Activated T-helper 17 cell treated with anti-CD3 and anti-CD28 coated beads, Interleukin-2, amount 50 U/mL, for 72 hours (primary cell): Measurements from ENCODE around the gene SLC16A8. TPM values are rescaled to one million over a fixed set of nuclear protein-coding genes. Genes with fewer than 3 reads are reported as not detected.

Experiments
- ATAC-seq: fragments of 150-1000 bp; cut with Tn5 transposase; replicated peaks from 2 replicates; pipeline ENCODE4 v1.10.0; 2021; ENCODE audit warnings: mild to moderate bottlenecking, moderate library complexity
- H3K27ac Mint-ChIP-seq: one replicate; pipeline ENCODE4 v1.8.0; 2022; ENCODE audit warnings: mixed read lengths
- H3K27me3 Mint-ChIP-seq: one replicate; pipeline ENCODE4 v1.8.0; 2022; ENCODE audit warnings: mixed read lengths
- H3K36me3 Mint-ChIP-seq: one replicate; pipeline ENCODE4 v1.8.0; 2022; ENCODE audit warnings: low read depth, mild to moderate bottlenecking, mixed read lengths
- H3K4me1 Mint-ChIP-seq: one replicate; pipeline ENCODE4 v1.8.0; 2022; ENCODE audit warnings: mixed read lengths
- H3K4me3 Mint-ChIP-seq: one replicate; pipeline ENCODE4 v1.8.0; 2022; ENCODE audit warnings: mild to moderate bottlenecking, mixed read lengths
- H3K9me3 Mint-ChIP-seq: one replicate; pipeline ENCODE4 v1.8.0; 2022; ENCODE audit warnings: mixed read lengths
- total RNA-seq, 2 donors: library from RNA; stranded (reverse); gene quantifications; one replicate each; pipeline ENCODE4 v1.2.3, GENCODE V29; 2022

Gene SLC16A8, protein sequence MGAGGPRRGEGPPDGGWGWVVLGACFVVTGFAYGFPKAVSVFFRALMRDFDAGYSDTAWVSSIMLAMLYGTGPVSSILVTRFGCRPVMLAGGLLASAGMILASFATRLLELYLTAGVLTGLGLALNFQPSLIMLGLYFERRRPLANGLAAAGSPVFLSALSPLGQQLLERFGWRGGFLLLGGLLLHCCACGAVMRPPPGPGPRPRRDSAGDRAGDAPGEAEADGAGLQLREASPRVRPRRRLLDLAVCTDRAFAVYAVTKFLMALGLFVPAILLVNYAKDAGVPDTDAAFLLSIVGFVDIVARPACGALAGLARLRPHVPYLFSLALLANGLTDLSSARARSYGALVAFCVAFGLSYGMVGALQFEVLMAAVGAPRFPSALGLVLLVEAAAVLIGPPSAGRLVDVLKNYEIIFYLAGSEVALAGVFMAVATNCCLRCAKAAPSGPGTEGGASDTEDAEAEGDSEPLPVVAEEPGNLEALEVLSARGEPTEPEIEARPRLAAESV
- not detected for total RNA-seq

DNA sequence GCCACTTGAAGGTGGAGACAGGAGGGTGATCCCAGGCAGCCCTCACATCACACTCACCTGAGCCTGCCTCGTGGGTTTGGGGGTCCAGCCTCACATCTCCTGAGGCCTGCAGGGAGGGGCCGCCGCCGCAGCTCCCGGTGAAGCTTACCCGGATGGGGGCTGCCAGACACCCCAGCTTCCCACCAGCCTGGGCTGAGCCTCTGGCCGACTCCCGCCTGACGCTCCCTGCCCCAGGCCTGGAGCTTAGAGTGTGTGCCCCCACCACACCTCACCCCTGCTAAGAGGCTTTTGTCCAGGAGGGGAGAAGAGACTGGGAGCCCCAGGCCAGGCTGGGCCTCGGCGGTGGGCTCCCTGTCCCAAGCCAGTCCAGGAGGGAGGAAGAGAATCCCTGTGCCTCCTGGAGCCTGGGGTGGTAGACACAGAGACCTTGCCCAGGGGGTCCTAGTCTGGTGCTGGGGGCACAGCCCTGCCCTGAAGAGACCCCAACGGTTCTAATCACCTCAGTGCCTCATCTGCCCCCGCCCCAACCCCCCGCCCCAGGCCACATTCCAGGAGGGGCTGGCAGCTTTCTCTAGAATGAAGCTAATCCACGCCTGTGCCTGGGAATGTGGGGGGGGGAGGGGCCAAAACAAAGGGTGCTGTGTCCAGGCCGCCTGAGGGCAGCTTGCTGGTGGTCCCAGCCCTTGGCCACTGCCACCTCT lies at the start of gene SLC16A8:
TSS of gene SLC16A8 (minus strand) at position 254 of the 701 bp plus-strand sequence. CDS start 1,311 bp downstream, outside the sequence.
- Mint-ChIP-seq H3K4me1 (no peaks in the 10 kb centered on the region), H3K27ac (no peak within 1 kb of the TSS), H3K4me3 (no peak within 1 kb of the TSS), H3K27me3 (peaks cover 14% of the 10 kb centered on the region), H3K36me3 (no peaks in the 10 kb centered on the region), H3K9me3 (no peaks in the 10 kb centered on the region)
- ATAC-seq, result no peak

DNA sequence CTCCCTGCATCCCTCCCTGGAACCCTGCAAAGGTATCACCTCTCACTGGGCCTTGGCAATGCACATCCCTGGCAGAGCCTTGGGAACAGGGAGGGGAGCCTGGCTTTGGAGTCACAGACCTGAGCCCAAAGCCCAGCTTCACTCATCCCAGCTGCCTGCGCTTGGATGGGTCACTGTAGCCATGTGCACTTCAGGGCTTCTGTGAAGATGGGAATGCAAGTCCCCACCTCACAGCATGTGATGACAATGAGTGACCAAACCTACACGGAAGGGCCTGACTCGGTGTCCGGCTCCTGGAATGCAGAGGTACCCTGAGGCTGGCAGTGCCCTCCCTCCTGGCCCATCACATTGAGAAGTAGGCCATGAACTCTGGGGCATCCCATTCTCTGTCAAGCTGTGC lies 49.3 kb upstream of the SLC16A8 start:
- peaks cover 38% of the 10 kb centered on the region for H3K36me3 Mint-ChIP-seq
- no peak overlapping the region for H3K4me3 Mint-ChIP-seq
- no peak overlapping the region for H3K27ac Mint-ChIP-seq
- no peak for ATAC-seq
- no peaks in the 10 kb centered on the region for H3K9me3 Mint-ChIP-seq
- no peaks in the 10 kb centered on the region for H3K27me3 Mint-ChIP-seq
- no peaks in the 10 kb centered on the region for H3K4me1 Mint-ChIP-seq

GRCh38 chr22:38132794-38133193 lies 48.8 kb upstream of the SLC16A8 start:
- Mint-ChIP-seq H3K9me3 (no peaks in the 10 kb centered on the region), H3K27me3 (no peaks in the 10 kb centered on the region), H3K27ac (no peak overlapping the region), H3K4me3 (no peak overlapping the region), H3K36me3 (peaks cover 33% of the 10 kb centered on the region), H3K4me1 (no peaks in the 10 kb centered on the region)
- no peak for ATAC-seq

DNA sequence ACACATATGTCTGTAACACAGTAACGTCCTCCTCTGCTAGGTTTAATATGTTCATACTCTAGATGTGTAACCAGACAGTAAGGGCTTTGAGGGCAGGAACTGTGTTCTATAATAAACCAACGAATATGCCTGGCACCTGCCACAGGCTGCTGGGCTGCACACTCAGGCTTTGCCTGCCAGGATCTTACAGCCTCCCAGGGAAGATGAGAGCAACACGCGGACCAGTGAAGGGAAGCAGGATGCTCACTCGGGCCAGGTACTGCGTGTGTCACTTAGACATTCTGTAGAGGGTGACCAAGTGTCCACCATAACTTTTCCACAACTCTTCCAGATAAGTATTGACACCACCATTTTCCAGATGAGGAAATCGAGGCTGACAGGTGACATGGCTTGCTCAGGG lies 48.2 kb upstream of the SLC16A8 start:
- Mint-ChIP-seq H3K36me3 (peaks cover 31% of the 10 kb centered on the region), H3K27me3 (no peaks in the 10 kb centered on the region), H3K27ac (no peak overlapping the region), H3K4me3 (no peak overlapping the region), H3K4me1 (no peaks in the 10 kb centered on the region), H3K9me3 (no peaks in the 10 kb centered on the region)
- no peak for ATAC-seq

DNA sequence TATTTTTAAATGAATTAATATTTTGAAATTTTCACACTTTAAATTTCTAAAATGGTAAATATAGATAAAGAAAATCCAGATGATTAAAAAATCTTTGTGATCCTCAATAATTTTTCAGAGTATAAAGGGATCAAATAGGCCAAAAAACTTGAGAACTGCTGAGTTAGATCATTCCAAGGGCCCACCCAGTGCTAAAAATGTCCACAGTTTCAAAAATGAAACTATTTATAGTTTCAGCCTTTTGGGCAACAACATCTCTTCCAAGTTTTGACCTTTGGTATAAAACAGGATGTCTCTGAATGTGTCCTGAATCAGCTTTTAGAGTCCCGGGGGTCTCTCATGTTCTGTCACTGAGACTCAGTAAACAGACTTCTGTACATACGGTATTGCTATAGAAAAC lies 47.4 kb upstream of the SLC16A8 start:
- peaks cover 36% of the 10 kb centered on the region for H3K36me3 Mint-ChIP-seq
- ATAC-seq, result no peak
- no peaks in the 10 kb centered on the region for H3K4me1 Mint-ChIP-seq
- H3K4me3 Mint-ChIP-seq, result no peak overlapping the region
- H3K9me3 Mint-ChIP-seq, result no peaks in the 10 kb centered on the region
- H3K27ac Mint-ChIP-seq, result no peak overlapping the region
- H3K27me3 Mint-ChIP-seq, result no peaks in the 10 kb centered on the region

- Mint-ChIP-seq H3K36me3 (peaks cover 21% of the 10 kb centered on the region), H3K9me3 (no peaks in the 10 kb centered on the region), H3K27ac (no peak overlapping the region), H3K4me1 (no peaks in the 10 kb centered on the region), H3K4me3 (no peak overlapping the region), H3K27me3 (no peaks in the 10 kb centered on the region)
- no peak for ATAC-seq
These were observed 45.9 kb upstream of the SLC16A8 start for GRCh38 chr22:38129856-38130255.

- H3K36me3 Mint-ChIP-seq, result peaks cover 16% of the 10 kb centered on the region
- no peak overlapping the region for H3K27ac Mint-ChIP-seq
- no peak overlapping the region for H3K4me3 Mint-ChIP-seq
- H3K27me3 Mint-ChIP-seq, result no peaks in the 10 kb centered on the region
- no peaks in the 10 kb centered on the region for H3K9me3 Mint-ChIP-seq
- ATAC-seq, result no peak
- peaks cover 3% of the 10 kb centered on the region for H3K4me1 Mint-ChIP-seq
These were observed 45.0 kb upstream of the SLC16A8 start for GRCh38 chr22:38129021-38129420.

DNA sequence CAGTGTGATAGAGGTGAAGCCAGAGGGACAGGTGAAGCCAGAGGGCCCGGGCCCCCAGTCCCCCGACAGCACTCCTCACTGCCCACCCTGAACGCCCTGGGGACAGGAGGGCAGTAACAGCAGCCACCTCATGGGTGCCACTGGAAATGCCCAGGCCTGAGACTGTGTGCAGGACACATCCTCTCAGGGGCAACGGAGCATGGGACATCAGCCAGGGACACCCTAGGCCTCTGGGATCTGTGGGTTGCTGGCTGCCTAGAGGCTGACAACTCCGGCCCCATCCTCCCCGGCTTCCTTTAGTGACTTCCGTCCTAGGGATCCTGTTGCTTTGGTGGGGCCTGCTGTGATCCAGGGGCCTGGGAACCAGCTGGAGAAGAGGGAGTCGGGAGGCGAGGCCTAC lies 43.9 kb upstream of the SLC16A8 start:
- no peak overlapping the region for H3K27ac Mint-ChIP-seq
- no peak for ATAC-seq
- no peaks in the 10 kb centered on the region for H3K27me3 Mint-ChIP-seq
- no peak overlapping the region for H3K4me3 Mint-ChIP-seq
- H3K36me3 Mint-ChIP-seq, result peaks cover 16% of the 10 kb centered on the region
- H3K4me1 Mint-ChIP-seq, result peaks cover 3% of the 10 kb centered on the region
- H3K9me3 Mint-ChIP-seq, result no peaks in the 10 kb centered on the region

- Mint-ChIP-seq H3K36me3 (peaks cover 11% of the 10 kb centered on the region), H3K27me3 (no peaks in the 10 kb centered on the region)
These were observed 43.1 kb upstream of the SLC16A8 start for GRCh38 chr22:38126928-38127668.

DNA sequence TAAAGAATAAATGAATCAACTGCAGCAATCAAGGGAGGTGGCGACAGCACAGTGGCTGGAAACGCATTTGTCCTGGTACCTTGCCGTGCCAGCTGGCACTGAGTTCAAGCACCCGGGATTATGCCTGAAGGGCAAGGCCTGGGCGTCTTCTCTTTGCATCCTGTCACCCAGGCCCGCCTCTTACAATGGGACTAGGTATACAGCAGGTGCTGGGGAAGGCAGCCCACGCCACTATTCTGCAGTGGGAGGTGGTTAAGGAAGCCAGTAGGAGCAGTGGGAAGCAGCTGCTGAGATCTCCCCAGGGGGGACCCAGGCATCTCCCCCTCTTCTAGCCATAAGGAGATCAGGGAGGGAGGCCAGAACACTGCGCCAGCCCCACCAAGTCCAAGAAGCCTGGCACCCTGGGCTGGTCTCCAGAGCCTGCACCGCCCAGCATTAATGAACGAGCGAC lies 41.8 kb upstream of the SLC16A8 start:
- Mint-ChIP-seq H3K27ac (no peak overlapping the region), H3K4me3 (no peak overlapping the region), H3K4me1 (peaks cover 3% of the 10 kb centered on the region), H3K36me3 (peaks cover 8% of the 10 kb centered on the region), H3K9me3 (no peaks in the 10 kb centered on the region), H3K27me3 (no peaks in the 10 kb centered on the region)
- no peak for ATAC-seq

More at GRCh38 chr22:38126928-38127668, 43.1 kb upstream of the SLC16A8 start:
- no peaks in the 10 kb centered on the region for H3K9me3 Mint-ChIP-seq
- ATAC-seq, result no peak
- H3K27ac Mint-ChIP-seq, result no peak overlapping the region
- H3K4me1 Mint-ChIP-seq, result peaks cover 3% of the 10 kb centered on the region
- no peak overlapping the region for H3K4me3 Mint-ChIP-seq

GRCh38 chr22:38125038-38125610 lies 41.1 kb upstream of the SLC16A8 start:
- H3K27me3 Mint-ChIP-seq, result no peaks in the 10 kb centered on the region
- ATAC-seq, result no peak

GRCh38 chr22:38124236-38124974 lies 40.4 kb upstream of the SLC16A8 start:
- no peaks in the 10 kb centered on the region for H3K27me3 Mint-ChIP-seq
- no peak overlapping the region for H3K27ac Mint-ChIP-seq
- H3K4me3 Mint-ChIP-seq, result no peak overlapping the region
- ATAC-seq, result peak; percentile 44
- H3K36me3 Mint-ChIP-seq, result peaks cover 8% of the 10 kb centered on the region
- H3K9me3 Mint-ChIP-seq, result no peaks in the 10 kb centered on the region
- peaks cover 3% of the 10 kb centered on the region for H3K4me1 Mint-ChIP-seq

More at GRCh38 chr22:38125038-38125610, 41.1 kb upstream of the SLC16A8 start:
- Mint-ChIP-seq H3K4me1 (peaks cover 3% of the 10 kb centered on the region), H3K27ac (no peak overlapping the region), H3K36me3 (peaks cover 8% of the 10 kb centered on the region), H3K4me3 (no peak overlapping the region), H3K9me3 (no peaks in the 10 kb centered on the region)

DNA sequence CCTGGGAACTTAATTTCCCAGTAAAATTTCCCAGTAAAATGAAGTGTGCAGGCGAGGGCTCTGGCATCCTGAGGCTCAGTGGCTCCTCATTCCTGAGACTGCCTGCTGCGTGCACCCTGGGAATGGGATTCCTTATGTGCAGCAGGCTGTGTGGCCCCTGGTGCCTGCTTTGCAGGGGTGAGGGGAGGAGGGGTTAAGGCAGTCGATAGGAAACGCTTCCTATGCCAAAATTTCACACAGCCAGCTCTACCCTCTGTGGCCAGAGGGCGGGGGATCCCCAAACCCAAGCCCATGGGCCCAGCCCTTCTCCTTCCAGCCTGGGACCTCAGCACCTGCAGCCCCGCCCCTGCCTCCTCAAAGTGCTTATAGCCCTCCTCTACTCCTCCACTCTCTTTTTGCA lies 38.6 kb upstream of the SLC16A8 start:
- H3K27ac Mint-ChIP-seq, result no peak overlapping the region
- no peaks in the 10 kb centered on the region for H3K9me3 Mint-ChIP-seq
- H3K36me3 Mint-ChIP-seq, result peaks cover 8% of the 10 kb centered on the region
- H3K27me3 Mint-ChIP-seq, result no peaks in the 10 kb centered on the region
- ATAC-seq, result no peak
- no peak overlapping the region for H3K4me3 Mint-ChIP-seq
- peaks cover 3% of the 10 kb centered on the region for H3K4me1 Mint-ChIP-seq
